ENCODE results near the gene CDKN2AIPNL.
A peak's percentile ranks its signal among the peaks of the same experiment; 100 is the strongest.

DNA sequence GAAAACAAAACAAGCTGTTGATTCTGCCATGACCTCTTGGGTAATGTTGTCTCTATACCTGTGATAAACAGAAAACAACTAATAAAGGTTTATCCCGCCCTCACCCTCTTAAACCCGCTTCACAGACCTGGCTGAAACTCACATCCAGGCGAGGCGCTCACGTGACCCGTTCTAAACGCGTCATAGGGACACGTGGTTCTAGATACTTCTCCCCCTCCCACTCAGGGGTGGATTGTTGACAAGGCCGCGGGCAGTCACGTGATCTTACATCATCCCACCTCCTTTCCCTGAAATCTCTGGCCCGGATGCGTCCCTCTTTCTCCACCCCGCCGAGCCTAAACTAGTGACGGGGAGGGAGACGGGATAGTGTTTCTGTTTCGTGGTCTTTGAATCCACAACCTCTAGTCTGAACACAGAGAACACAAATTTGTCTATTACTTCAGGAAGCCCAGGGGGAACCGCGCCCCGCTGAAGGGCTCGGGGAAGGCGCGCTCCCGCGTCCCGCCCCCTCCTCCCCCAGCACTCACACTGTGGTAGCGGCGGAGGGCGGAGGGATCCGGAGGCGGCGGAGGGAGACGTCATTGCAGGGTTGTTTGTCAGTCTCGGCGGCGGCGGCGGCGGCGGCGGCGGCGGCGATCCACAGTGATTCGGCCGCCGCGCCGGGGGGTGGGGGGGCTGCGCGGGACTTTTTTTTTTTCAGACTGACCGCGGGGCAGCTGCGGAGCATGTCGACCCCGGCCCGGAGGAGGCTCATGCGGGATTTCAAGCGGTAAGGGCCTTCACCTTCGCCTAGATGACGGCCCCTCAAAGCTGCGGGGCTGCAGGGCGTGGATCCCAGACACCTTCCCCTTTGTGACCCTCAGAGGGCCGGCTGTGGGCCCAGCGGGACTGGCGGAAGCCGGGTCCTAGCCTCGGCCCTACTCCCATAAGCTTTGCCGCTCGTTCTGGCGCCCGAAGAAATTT, 40.5 kb downstream of the CDKN2AIPNL start, which contains the start of gene UBE2B:
- TF ChIP-seq POLR2A (IDR thresholded peaks at IDR 0.05): peak; percentile 67
- TF ChIP-seq, protein P1, sequence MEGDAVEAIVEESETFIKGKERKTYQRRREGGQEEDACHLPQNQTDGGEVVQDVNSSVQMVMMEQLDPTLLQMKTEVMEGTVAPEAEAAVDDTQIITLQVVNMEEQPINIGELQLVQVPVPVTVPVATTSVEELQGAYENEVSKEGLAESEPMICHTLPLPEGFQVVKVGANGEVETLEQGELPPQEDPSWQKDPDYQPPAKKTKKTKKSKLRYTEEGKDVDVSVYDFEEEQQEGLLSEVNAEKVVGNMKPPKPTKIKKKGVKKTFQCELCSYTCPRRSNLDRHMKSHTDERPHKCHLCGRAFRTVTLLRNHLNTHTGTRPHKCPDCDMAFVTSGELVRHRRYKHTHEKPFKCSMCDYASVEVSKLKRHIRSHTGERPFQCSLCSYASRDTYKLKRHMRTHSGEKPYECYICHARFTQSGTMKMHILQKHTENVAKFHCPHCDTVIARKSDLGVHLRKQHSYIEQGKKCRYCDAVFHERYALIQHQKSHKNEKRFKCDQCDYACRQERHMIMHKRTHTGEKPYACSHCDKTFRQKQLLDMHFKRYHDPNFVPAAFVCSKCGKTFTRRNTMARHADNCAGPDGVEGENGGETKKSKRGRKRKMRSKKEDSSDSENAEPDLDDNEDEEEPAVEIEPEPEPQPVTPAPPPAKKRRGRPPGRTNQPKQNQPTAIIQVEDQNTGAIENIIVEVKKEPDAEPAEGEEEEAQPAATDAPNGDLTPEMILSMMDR (IDR thresholded peaks at IDR 0.05): no peak
